Activated T-helper 1 cell treated with Interleukin-2 at 50 U/mL for 16 hours (primary cell): ENCODE data around the gene DESI2.
"Not testable (repeated sequence)": the region's sequence is repeated elsewhere in the genome, so short reads cannot be mapped to it uniquely, and the experiment has no call there.

Experiments
- DNase-seq: peaks from one replicate; pipeline ENCODE4 v3.0.0-alpha.2; 2020; ENCODE audit warnings: low read depth

Gene DESI2

GRCh38 chr1:244705261-244706234, 52.6 kb downstream of the DESI2 start:
- DNase-seq = no peak

DNA sequence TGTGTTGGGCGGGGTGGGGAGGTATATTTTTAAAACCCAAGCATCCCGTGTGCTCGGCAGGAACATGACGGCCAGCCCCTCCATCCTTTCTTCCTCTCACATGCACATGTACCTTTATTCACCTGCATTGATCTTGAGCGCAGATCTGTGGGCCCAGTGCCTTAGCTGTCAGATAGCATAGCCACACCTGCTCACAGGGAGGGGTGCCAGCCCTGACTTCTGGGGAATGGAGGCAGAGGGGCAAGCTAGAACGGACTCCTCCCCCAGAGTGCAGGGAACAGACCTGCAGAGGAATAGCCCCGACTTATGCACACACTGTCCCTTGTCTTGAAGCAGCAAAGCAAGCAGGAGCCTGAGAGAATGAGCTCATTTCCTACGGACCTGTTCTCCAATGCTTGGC, 56.1 kb downstream of the DESI2 start:
- DNase-seq = no peak

DNA sequence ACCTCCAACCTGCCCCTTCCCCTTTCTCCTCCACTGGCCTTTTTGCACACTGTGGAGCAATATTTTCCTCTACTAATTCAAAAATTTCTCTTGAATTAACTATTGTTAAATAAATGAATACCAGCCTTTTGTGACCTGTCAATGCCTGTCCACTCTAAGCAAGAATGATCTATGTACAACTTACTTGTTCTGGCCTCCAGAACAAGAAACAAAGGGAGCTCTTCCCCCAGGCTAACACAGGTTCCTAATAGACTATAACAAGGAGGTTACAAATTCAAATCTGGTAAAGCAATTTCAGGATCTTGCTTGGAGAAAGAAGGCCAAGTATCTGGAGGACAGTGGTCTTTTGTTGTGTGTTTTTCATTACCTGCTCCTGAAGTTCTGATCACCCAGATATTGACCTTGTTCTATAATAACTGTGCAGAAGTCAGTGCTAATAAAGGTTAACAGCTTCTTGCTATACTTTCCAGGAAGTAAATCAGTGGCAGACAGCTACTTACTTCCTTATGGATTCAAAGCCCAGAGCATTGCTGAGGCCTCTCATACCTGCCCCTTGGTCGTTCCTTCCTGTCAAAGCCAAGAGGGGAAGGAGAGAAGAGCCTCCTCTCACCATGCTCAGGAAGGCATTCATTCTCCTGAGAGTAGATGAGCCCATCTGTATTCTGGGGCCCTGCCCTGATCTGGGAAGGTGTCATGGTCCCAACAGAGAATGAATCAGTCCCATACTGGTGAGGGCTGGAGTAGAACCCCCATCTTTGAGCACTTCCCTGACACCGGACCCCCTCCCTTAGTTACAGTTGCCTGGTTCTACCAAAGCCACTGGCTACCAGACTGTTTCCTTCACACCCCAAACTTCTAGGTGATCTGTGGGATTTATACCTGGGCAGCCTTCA, 56.8 kb downstream of the DESI2 start:
- DNase-seq = no peak

GRCh38 chr1:244710474-244711062, 57.6 kb downstream of the DESI2 start:
- DNase-seq = no peak

- DNase-seq = no peak
Observed at GRCh38 chr1:244712669-244713068, 59.7 kb downstream of the DESI2 start.

- no peak for DNase-seq
Observed at GRCh38 chr1:244713332-244713731, 60.4 kb downstream of the DESI2 start.

GRCh38 chr1:244727871-244728474, 75.0 kb downstream of the DESI2 start:
- no peak for DNase-seq

DNA sequence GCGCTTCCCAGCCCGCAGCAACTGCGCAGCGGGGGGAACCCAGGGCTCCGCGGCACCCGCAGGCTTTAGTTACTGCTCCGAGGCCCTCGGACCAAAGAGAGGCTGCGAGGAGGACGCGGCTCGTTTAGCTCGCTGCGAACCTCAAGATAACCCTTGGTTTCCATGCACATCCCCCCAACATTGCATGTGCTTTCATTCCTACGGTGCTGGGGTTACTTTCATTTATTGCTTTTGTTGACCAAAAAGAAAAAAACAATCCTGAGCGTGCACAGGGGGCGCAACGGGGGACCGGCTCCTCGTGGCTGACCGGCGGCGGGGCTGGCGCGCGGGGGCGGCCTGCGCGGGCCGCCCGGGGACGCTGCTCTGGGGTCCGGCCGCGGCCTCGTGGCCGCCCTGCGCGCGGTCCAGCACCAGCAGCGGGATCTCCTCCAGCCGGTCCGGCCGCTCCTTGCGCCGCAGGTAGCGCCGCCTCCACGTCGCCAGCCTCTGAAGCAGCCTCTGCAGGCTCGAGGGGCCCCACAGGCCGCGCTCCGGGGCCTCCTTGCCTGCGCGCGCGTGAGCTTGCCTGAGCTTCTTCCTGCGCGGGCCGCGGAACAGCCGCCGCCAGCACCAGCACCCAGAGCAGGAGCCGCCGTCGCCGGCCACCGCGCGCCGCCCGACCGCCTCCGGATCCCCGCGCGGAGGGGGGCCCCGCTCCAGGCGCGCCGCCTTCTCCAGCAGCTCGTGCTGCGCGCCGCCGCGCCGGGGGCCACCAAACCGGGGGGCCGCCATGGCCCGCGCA, 77.4 kb downstream of the DESI2 start:
- peak; percentile 5 for DNase-seq

GRCh38 chr1:244730934-244731434, 78.1 kb downstream of the DESI2 start:
- DNase-seq = no peak

- no peak for DNase-seq
Observed at GRCh38 chr1:244731651-244732050, 78.7 kb downstream of the DESI2 start.

DNA sequence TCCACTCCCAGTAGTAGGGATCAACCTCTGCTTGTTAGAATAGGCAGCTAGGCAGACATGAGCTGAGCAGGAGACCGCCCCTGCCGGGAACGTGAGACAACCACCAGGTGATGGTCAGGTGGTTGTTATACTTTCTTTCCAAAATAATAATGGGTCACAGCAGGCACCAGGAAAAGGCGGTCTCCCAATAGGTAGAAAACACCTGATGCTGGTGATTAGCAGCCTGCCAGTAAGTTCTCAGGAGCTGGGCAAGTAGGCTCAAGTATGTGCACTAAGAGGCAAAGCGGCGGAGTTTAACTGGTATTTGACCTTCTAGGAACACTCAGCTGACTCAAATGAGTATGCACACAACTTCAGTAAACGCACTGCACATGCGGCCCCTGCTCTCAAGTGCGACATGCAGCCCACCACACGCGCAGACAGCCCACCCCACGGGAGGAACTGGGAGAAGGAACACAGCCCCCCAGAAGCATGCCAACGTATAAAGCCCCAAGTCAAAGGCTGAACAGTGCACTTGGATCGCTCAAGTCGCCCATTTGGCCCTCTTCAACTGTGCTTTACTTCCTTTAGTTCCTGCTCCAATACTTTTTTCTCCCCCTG, 80.0 kb downstream of the DESI2 start:
- no peak for DNase-seq

DNA sequence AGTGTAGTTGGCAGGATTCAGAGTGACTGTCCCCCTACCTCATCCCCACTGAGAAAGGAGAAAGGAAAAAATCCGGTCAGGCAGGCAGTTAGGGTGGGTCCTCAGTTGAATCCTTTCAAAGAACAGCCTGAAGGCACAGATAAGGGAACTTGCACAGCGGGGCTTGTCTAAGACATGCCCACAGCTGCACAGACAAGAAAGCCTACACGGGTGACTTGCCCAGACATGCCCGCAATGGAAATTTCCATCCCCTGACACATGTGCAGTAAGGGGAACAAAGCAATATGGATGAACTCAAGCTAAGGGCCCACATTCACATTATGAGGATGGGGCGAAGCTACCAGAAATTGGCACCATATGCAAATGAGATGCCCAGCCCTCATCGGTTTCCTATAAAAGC, 82.5 kb downstream of the DESI2 start:
- DNase-seq = no peak

DNA sequence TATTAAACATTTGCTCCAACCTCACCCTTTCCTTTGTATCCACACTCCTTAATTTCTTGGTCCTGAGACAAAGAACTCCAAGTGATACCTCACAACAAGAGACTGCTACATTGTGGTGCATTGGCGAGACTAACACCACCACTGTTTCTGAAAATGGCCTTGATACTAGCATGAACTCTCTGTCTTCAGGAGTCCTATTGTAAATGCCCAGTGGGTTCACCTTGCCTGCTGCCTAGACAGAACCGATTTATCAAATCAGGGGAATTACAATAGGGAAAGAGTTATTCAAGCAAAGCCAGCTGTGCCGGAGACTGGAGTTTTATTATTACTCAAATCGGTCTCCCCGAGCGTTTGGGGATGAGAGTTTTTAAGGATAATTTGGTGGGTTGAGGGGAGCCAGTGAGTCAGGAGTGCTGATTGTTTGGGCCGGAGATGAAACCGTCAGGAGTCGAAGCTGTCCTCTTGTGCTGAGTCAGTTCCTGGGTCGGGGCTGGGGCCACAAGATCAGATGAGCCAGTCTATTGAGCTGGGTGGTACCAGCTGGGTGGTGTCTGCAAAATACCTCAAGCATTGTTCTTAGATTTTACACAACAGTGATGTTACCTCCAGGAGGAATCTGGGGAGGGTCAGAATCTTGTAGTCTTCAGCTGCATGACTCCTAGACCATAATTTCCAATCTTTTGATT, 83.1 kb downstream of the DESI2 start:
- DNase-seq = no peak

DNA sequence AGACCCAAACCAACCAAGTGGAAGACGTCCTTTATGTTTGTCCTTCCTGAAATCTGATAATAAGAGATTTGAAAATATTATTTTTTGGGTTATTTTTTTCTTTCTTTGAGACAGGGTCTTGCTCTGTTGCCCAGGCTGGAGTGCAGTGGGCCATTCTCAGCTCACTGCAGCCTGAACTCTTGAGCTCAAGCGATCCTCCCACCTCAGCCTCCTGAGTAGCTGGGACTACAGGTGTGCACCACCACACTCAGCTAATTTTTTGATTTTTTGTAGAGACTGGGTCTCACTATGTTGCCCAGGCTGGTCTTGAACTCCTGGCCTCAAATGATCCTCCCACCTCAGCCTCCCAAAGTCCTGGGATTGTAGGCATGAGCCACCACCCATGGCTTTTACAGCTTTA, 86.2 kb downstream of the DESI2 start:
- DNase-seq = not testable (repeated sequence)

DNA sequence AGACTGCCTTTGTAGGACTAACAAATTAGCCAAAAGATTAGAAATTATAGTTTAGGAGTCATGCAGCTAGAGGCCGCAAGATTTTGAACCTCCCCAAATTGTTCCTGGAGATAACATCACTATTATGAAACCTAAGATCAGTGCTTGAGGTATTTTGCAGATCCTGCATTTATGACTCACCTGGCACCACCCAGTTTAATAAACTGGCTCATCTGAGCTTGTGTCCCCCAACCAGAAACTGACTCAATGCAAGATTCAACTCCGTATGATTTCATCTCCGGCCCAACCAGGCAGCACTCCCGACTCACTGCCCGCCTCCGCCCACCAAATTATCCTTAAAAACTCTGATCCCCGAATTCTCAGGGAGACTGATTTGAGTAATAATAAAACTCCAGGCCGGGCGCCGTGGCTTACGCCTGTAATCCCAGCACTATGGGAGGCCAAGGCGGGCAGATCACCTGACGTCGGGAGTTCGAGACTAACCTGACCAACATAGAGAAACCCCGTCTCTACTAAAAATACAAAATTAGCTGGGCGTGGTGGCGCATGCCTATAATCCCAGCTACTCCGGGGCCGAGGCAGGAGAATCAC, 87.2 kb downstream of the DESI2 start:
- DNase-seq = not testable (repeated sequence)

DNA sequence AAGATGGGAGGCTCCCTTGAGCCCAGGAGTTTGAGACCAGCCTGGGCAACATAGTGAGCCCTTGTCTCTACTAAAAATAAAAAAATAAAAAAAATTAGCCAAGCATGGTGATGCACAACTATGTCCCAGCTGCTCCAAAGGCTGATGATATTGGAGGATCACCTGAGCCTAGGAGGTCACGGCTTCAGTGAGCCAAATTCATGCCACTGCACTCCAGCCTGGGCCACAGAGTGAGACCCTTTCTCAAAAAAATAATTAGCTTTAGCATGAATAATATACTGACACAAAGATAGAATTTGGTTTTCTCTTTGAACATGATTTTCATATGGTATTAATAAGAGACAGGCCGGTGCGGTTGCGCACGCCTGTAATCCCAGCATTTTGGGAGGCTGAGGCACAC, 88.8 kb downstream of the DESI2 start:
- no peak for DNase-seq

- DNase-seq = no peak
Observed at GRCh38 chr1:244749230-244750016, 96.5 kb downstream of the DESI2 start.

- DNase-seq = no peak
Observed at GRCh38 chr1:244751271-244751895, 98.5 kb downstream of the DESI2 start.
